NCI-H1694 (cell line): ENCODE data around the gene KCNRG.
"Not testable (repeated sequence)": the region's sequence is repeated elsewhere in the genome, so short reads cannot be mapped to it uniquely, and the experiment has no call there.

Experiments
- DNase-seq: peaks from one replicate; lab custom pipeline; 2025; lab: John Stamatoyannopoulos, UW

The KCNRG gene

GRCh38 chr13:50015258-50015657 lies at the start of gene KCNRG:
Gene KCNRG (plus strand): TSS chr13:50015444. CDS start chr13:50015494, 50 bp downstream.
- no peak for DNase-seq

- DNase-seq: no peak
These were observed 47.8 kb upstream of the KCNRG start for GRCh38 chr13:49967456-49967855.

GRCh38 chr13:49972709-49973108 lies 42.5 kb upstream of the KCNRG start:
- no peak for DNase-seq

- DNase-seq: no peak
These were observed 39.4 kb upstream of the KCNRG start for GRCh38 chr13:49975826-49976225.

- DNase-seq: peak; percentile 60
These were observed 38.7 kb upstream of the KCNRG start for GRCh38 chr13:49976314-49977258.

- no peak for DNase-seq
These were observed 37.3 kb upstream of the KCNRG start for GRCh38 chr13:49977992-49978391.

GRCh38 chr13:49980266-49980665 lies 35.0 kb upstream of the KCNRG start:
- DNase-seq: no peak

- DNase-seq: no peak
These were observed 30.1 kb upstream of the KCNRG start for GRCh38 chr13:49985129-49985528.

- DNase-seq: no peak
These were observed 28.8 kb upstream of the KCNRG start for GRCh38 chr13:49986471-49986870.

GRCh38 chr13:49990612-49991011 lies 24.6 kb upstream of the KCNRG start:
- not testable (repeated sequence) for DNase-seq

- DNase-seq: no peak
These were observed 22.1 kb upstream of the KCNRG start for GRCh38 chr13:49993111-49993510.

- DNase-seq: no peak
These were observed 21.6 kb upstream of the KCNRG start for GRCh38 chr13:49993666-49994065.

- DNase-seq: no peak
These were observed 19.6 kb upstream of the KCNRG start for GRCh38 chr13:49995625-49996101.

- DNase-seq: peak; percentile 47
These were observed 18.9 kb upstream of the KCNRG start for GRCh38 chr13:49996161-49996915.

GRCh38 chr13:49996951-49997895 lies 18.0 kb upstream of the KCNRG start, which contains the start of gene TRIM13:
Gene TRIM13 (plus strand): TSS chr13:49997042. CDS start chr13:50011941, 14,899 bp downstream.
- DNase-seq: peak; percentile 68

- DNase-seq: no peak
These were observed 17.3 kb upstream of the KCNRG start for GRCh38 chr13:49997955-49998354.

- DNase-seq: no peak
These were observed 16.3 kb upstream of the KCNRG start for GRCh38 chr13:49998714-49999624.

GRCh38 chr13:50001287-50001686 lies 14.0 kb upstream of the KCNRG start:
- no peak for DNase-seq

GRCh38 chr13:50006426-50007135 lies 8.7 kb upstream of the KCNRG start:
- DNase-seq: no peak

GRCh38 chr13:50011461-50011860 lies 3.8 kb upstream of the KCNRG start:
- DNase-seq: no peak
